ENCODE results near the gene GBF1. TPM values are rescaled to one million over a fixed set of nuclear protein-coding genes. Genes with fewer than 3 reads are reported as not detected.

The GBF1 gene
- total RNA-seq, 2 donors from 2014 or later, result 42.8 to 44.6 TPM

- DNase-seq (peak; percentile 97 to 98 (median 97)), ATAC-seq (peak; percentile 80)
- Mint-ChIP-seq H3K27me3 (no peaks in the 10 kb centered on the region), H3K4me1 (peaks cover 43% of the 10 kb centered on the region), H3K4me3 (peak overlapping the region; percentile 95), H3K36me3 (ENCODE audit: low read depth) (peaks cover 3% of the 10 kb centered on the region), H3K27ac (peak overlapping the region; percentile 99)
- H3K9me3 ChIP-seq (ENCODE audit: control insufficient read depth, low read length, poor library complexity, severe bottlenecking), result no peaks in the 10 kb centered on the region
Measured at GRCh38 chr10:102394079-102394800, 148.9 kb downstream of the GBF1 start.

- Mint-ChIP-seq H3K4me3 (peak overlapping the region; percentile 95), H3K36me3 (ENCODE audit: low read depth) (peaks cover 3% of the 10 kb centered on the region), H3K27me3 (no peaks in the 10 kb centered on the region), H3K4me1 (peaks cover 48% of the 10 kb centered on the region), H3K27ac (peak overlapping the region; percentile 99)
- H3K9me3 ChIP-seq (ENCODE audit: control insufficient read depth, low read length, poor library complexity, severe bottlenecking), result no peaks in the 10 kb centered on the region
- peak; percentile 20 for ATAC-seq
- peak; percentile 41 to 61 (median 48) for DNase-seq
Measured at GRCh38 chr10:102394801-102395399, 149.6 kb downstream of the GBF1 start.

- H3K27ac Mint-ChIP-seq, result peak within 1 kb of the TSS; percentile 99
- peaks cover 50% of the 10 kb centered on the region for H3K4me1 Mint-ChIP-seq
- DNase-seq (peak; percentile 93 to 94 (median 94)), ATAC-seq (peak; percentile 42)
- H3K4me3 Mint-ChIP-seq, result peak within 1 kb of the TSS; percentile 95
- peaks cover 7% of the 10 kb centered on the region for H3K36me3 Mint-ChIP-seq (ENCODE audit: low read depth)
- no peaks in the 10 kb centered on the region for H3K27me3 Mint-ChIP-seq
- H3K9me3 ChIP-seq (ENCODE audit: control insufficient read depth, low read length, poor library complexity, severe bottlenecking), result no peaks in the 10 kb centered on the region
Measured at GRCh38 chr10:102395400-102396316, 150.3 kb downstream of the GBF1 start, which contains the start of gene NFKB2. TSS of gene NFKB2 (plus strand) at chr10:102395705. CDS start at chr10:102395960, 255 bp downstream.

GRCh38 chr10:102396317-102396650 lies 151.0 kb downstream of the GBF1 start:
- H3K9me3 ChIP-seq (ENCODE audit: control insufficient read depth, low read length, poor library complexity, severe bottlenecking), result no peaks in the 10 kb centered on the region
- H3K4me1 Mint-ChIP-seq, result peaks cover 48% of the 10 kb centered on the region
- H3K36me3 Mint-ChIP-seq (ENCODE audit: low read depth), result peaks cover 7% of the 10 kb centered on the region
- peak overlapping the region; percentile 95 for H3K4me3 Mint-ChIP-seq
- ATAC-seq (no peak), DNase-seq (peak in 1 of 3 donors; percentile 15)
- peak overlapping the region; percentile 99 for H3K27ac Mint-ChIP-seq
- no peaks in the 10 kb centered on the region for H3K27me3 Mint-ChIP-seq

GRCh38 chr10:102396730-102397151 lies 151.4 kb downstream of the GBF1 start:
- Mint-ChIP-seq H3K4me3 (peak overlapping the region; percentile 95), H3K36me3 (ENCODE audit: low read depth) (peaks cover 7% of the 10 kb centered on the region), H3K27me3 (no peaks in the 10 kb centered on the region), H3K27ac (peak overlapping the region; percentile 99), H3K4me1 (peaks cover 48% of the 10 kb centered on the region)
- ATAC-seq (no peak), DNase-seq (no peak)
- H3K9me3 ChIP-seq (ENCODE audit: control insufficient read depth, low read length, poor library complexity, severe bottlenecking), result no peaks in the 10 kb centered on the region

- Mint-ChIP-seq H3K27me3 (no peaks in the 10 kb centered on the region), H3K4me1 (peaks cover 49% of the 10 kb centered on the region), H3K4me3 (peak overlapping the region; percentile 95), H3K36me3 (ENCODE audit: low read depth) (peaks cover 7% of the 10 kb centered on the region), H3K27ac (peak overlapping the region; percentile 99)
- ATAC-seq (no peak), DNase-seq (peak in 1 of 3 donors; percentile 8)
- H3K9me3 ChIP-seq (ENCODE audit: control insufficient read depth, low read length, poor library complexity, severe bottlenecking), result no peaks in the 10 kb centered on the region
Measured at GRCh38 chr10:102397222-102398171, 152.2 kb downstream of the GBF1 start.

GRCh38 chr10:102398172-102399020 lies 153.1 kb downstream of the GBF1 start:
- Mint-ChIP-seq H3K27me3 (no peaks in the 10 kb centered on the region), H3K4me3 (peak overlapping the region; percentile 95), H3K27ac (peak overlapping the region; percentile 99), H3K36me3 (ENCODE audit: low read depth) (peaks cover 7% of the 10 kb centered on the region), H3K4me1 (peaks cover 45% of the 10 kb centered on the region)
- no peaks in the 10 kb centered on the region for H3K9me3 ChIP-seq (ENCODE audit: control insufficient read depth, low read length, poor library complexity, severe bottlenecking)
- DNase-seq, result no peak
- no peak for ATAC-seq

GRCh38 chr10:102399217-102400021 lies 154.1 kb downstream of the GBF1 start:
- Mint-ChIP-seq H3K4me1 (peaks cover 47% of the 10 kb centered on the region), H3K36me3 (ENCODE audit: low read depth) (peaks cover 7% of the 10 kb centered on the region), H3K27ac (peak overlapping the region; percentile 99), H3K4me3 (peak overlapping the region; percentile 95), H3K27me3 (no peaks in the 10 kb centered on the region)
- no peaks in the 10 kb centered on the region for H3K9me3 ChIP-seq (ENCODE audit: control insufficient read depth, low read length, poor library complexity, severe bottlenecking)
- peak; percentile 78 to 91 (median 85) for DNase-seq
- peak; percentile 56 for ATAC-seq

- no peak for DNase-seq
Measured at GRCh38 chr10:102400076-102400475, 154.7 kb downstream of the GBF1 start.

GRCh38 chr10:102400598-102401341 lies 155.4 kb downstream of the GBF1 start:
- Mint-ChIP-seq H3K4me1 (peaks cover 44% of the 10 kb centered on the region), H3K4me3 (peak overlapping the region; percentile 95), H3K27me3 (no peaks in the 10 kb centered on the region), H3K27ac (peak overlapping the region; percentile 99), H3K36me3 (ENCODE audit: low read depth) (peaks cover 4% of the 10 kb centered on the region)
- ATAC-seq (no peak), DNase-seq (no peak)
- H3K9me3 ChIP-seq (ENCODE audit: control insufficient read depth, low read length, poor library complexity, severe bottlenecking), result no peaks in the 10 kb centered on the region

More at GRCh38 chr10:102400076-102400475, 154.7 kb downstream of the GBF1 start:
- H3K4me1 Mint-ChIP-seq, result peaks cover 43% of the 10 kb centered on the region
- no peaks in the 10 kb centered on the region for H3K9me3 ChIP-seq (ENCODE audit: control insufficient read depth, low read length, poor library complexity, severe bottlenecking)
- peak overlapping the region; percentile 99 for H3K27ac Mint-ChIP-seq
- peak overlapping the region; percentile 95 for H3K4me3 Mint-ChIP-seq
- no peaks in the 10 kb centered on the region for H3K27me3 Mint-ChIP-seq
- peaks cover 4% of the 10 kb centered on the region for H3K36me3 Mint-ChIP-seq (ENCODE audit: low read depth)
- no peak for ATAC-seq

Measured in T-helper 17 cell (primary cell).